VCaP (cell line): ENCODE data around the gene PPP1R3C.
A peak's percentile ranks its signal among the peaks of the same experiment; 100 is the strongest.

Experiments
- H3K27ac ChIP-seq: fragments of 450-650 bp; 2 replicates; pipeline ENCODE4 v1.5.1; 2017
- TF ChIP-seq, protein P1 (sequence below): fragments of 450-650 bp; conservative IDR thresholded peaks from 2 replicates; pipeline ENCODE4 v1.5.1; 2017; ENCODE audit warnings: mild to moderate bottlenecking, moderate library complexity

Gene PPP1R3C

DNA sequence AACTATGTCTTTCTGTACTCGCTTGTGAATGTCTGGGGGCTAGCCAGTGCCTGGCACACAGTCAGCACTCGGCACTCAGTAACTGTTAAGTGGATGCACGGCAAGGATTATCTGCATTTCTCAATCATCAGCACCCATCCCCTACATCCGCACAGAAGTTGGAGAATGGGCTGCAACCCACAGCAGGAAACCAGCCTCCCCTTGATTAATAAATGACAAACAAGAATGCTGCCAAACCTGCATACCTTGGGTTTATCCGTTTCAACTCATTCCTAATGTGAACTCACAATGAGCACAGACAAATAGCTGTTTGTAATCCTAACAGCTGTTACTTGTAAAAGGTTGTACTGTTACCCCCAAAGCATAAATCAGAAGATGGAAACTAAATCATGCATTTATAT, 28.9 kb downstream of the PPP1R3C start:
- TF ChIP-seq, protein P1, sequence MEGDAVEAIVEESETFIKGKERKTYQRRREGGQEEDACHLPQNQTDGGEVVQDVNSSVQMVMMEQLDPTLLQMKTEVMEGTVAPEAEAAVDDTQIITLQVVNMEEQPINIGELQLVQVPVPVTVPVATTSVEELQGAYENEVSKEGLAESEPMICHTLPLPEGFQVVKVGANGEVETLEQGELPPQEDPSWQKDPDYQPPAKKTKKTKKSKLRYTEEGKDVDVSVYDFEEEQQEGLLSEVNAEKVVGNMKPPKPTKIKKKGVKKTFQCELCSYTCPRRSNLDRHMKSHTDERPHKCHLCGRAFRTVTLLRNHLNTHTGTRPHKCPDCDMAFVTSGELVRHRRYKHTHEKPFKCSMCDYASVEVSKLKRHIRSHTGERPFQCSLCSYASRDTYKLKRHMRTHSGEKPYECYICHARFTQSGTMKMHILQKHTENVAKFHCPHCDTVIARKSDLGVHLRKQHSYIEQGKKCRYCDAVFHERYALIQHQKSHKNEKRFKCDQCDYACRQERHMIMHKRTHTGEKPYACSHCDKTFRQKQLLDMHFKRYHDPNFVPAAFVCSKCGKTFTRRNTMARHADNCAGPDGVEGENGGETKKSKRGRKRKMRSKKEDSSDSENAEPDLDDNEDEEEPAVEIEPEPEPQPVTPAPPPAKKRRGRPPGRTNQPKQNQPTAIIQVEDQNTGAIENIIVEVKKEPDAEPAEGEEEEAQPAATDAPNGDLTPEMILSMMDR = no peak
- H3K27ac ChIP-seq = peak overlapping the region; percentile 36; the same call in 1 of the 2 replicates

DNA sequence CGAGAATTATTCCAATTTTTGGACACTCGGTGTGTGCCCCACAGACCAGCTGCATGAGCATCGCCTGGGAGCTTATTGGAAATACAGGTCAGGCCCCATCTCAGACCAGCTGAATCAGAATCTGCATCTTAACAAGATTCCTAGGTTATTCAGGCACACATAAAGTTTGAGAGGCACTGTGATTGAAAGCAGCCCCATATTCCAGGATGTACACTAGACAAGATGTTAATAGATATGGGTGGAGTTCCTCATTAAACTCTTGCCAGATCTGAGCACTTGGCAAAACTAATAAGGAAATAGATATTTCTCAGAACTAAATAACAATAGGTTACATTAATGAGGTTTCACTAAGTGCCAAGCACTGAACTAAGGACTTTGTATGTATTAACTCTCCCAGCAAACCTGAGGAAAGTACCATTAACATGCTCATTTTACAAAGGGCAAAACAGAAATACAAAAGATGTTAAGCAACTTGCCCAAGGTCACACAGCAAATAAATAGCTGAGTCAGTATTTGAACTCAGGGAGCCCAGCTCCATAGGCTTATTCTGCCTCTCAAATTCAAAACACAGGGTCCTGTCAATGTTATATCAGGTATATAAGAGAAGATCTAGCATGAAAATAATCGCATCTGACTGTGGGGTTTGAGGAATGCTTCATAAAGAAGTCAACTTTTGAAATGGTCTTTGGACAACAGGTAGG, 29.9 kb downstream of the PPP1R3C start:
- H3K27ac ChIP-seq = peak overlapping the region; percentile 36
- TF ChIP-seq, protein P1 = no peak

DNA sequence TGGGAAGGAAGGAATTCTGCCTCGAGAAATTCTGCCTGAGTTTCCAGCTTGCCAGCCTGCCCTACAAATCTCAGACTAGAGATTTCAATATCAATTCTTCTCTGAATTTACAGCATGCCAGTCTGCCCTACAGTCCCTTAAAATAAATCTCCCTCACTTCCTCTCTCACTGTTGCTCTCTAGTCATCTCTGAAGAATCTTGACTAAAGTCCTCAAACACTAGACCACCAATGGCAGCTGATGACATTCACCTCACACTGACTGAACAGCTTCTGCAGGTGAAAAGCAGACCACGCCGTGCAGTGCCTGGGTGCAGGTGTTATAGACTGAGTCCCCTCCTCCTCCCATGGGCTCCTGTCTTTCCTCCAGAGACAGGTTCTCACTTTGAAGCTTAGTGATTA, 30.4 kb downstream of the PPP1R3C start:
- H3K27ac ChIP-seq = peak overlapping the region; percentile 36
- TF ChIP-seq, protein P1 = no peak

DNA sequence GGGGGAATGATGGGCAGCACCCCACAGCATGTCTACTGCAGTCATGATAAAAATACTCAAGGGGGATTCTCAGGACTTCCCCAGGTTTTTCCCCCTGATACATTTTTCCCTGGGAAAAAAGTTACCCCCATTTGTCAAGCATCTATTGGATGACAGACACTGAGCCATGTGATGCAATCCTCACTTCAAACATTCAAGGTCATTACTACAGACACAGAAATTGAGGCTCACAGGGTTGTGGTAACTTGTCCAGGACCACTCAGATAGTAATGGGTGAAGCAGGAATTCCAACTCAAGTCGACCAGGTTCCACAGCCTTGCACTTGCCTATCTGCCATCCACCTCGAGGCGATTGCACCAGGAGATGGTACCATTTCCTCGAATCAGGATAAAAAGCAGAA, 31.7 kb downstream of the PPP1R3C start:
- TF ChIP-seq, protein P1 = no peak
- H3K27ac ChIP-seq = no peak overlapping the region

DNA sequence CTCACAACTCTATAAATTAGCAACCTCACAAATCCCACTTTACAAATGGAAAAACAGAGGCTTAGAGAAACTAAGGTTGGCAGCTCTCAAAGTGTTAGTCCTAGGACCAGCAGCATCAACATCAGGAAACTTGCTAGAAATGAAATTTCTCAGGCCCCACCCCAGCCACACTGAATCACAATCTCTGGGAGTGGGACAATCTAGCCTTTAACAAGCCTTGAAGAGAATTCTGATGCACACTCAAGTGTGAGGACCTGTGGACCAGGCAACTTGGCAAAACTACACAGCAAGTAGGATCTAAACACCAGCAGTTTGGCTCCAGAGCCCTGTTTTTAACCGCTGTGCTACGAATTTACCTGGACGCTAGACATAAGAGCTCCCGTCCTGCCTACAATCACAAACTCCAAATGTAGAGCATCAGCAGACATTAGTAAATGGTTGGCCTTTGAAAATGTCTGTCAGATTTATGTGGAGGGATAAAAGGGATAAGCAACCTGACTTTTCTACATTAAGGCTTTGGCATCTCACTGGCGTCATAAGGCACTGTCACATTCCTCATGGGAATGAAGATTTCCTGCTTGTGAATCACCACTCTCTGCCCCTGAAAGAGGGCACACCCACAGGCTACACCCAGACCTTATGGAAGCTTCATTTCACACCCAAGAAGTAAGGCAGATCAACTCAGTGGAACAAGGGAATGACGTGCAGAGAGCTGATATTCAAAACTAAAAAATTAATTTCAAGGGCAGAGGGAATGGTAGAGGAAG, 34.5 kb downstream of the PPP1R3C start:
- peak overlapping the region; percentile 67; the same call in 1 of the 2 replicates for H3K27ac ChIP-seq
- TF ChIP-seq, protein P1 = no peak

DNA sequence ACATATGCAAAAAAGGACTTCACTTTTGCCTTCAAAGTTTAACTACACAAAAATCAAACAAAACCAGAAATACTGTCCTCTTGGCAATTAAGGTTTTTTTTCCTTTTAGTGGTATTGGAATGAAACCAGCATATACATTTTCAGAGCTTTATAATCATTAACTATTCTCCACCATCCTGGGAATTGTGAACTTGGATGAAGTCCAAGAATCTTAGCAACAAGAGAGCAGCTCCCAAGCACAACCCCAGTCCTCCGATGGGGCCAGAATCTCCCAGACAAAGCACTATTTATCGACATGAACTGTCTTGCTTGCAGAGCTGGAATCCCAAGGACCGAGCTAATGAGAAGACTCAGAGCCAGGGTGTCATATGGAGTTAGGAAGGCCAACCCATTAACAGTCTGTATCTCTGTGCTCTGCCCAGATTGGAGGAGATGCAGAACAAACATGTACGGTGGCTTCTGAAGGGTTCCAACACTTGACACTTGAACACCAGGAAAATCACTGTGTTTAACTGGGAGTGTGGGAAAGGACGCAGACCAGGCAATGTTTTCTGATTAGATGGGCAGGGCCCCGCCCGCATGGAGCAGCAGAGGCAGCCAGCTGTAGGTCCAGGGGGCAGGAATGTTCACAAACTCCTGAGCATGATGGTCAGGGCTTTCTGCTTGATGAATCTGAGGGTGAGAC, 35.5 kb downstream of the PPP1R3C start:
- TF ChIP-seq, protein P1 = no peak
- H3K27ac ChIP-seq = peak overlapping the region; percentile 67

DNA sequence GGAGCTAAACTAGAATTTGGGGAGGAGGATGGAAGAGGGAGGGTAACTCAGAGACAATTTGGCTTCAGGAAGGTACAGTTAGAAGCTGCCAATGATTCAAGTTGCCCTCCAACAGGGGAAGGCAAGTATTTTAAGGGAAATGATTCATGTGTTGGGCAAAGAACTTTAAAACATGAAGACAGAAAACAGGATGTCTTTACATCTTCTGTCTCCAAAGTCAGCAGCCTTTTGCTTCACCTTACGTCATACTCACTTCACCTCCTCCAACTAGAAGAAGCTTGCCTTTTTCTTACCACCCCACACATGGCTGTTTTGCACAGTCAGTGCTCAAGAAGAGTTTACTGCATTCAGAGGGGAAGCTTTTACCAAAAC, 36.1 kb downstream of the PPP1R3C start:
- TF ChIP-seq, protein P1 = no peak
- peak overlapping the region; percentile 67 for H3K27ac ChIP-seq
